Stimulated activated CD8-positive, alpha-beta memory T cell treated with anti-CD3 and anti-CD28 coated beads, Interleukin-4, amount 100 ng/mL, for 48 hours (primary cell): ENCODE results near the gene CEP41.

Experiments used
- DNase-seq: peaks from one replicate; pipeline ENCODE4 v3.0.0-alpha.2; 2020

Gene CEP41

DNA sequence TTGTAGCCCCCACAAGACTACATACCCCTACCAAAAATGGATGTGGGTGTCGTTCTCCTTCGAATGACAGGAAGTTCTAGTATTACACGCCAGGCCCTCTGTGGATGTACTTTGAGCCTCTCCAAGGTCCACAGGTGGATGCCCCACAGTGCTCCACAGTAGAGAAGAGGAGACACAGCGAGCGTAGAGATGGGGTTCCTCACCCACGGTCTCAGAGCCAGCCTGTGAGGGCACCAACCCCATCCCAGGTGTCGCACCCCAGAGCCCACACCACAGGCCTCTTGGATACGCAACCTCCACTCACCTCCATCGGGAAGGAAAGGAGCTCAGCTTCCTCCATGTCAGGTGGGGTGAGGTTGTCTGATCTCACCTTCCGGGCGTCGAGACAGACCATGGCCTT, 93.9 kb downstream of the CEP41 start:
- DNase-seq: no peak

DNA sequence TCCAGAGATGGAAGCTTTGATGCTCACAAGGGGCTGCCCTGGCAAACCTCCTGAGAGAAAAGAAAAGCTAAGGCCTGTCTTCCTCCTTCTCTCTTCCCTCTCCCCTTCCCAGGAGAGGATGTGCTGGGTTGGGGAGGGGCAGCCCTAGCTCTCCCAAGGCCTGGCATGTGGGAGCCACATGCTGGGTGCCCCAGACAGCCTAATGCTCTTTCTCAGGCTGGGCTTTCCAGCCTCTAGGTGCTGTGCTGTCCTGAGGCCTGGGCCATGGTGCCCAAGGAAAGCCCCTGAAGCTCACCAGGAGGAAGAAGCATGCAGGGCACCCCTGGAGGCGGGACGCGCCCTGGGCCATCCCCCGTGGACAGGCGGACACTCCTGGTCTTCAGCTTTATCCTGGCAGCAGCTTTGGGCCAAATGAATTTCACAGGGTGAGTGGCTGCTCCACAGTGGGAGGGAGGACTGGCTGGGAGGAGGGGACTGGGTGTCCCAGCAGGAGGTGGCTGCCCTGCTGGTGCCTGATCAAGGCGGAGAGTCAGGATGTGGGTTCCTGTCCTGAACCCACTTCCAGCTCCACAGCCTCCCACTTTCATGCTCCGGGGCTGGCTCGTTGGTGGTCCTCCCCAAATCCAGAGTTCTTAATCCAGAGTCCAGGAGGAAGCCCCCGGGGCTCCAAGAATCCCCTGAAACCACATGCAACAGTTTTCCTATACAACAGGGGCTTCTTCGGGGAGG, 94.5 kb downstream of the CEP41 start:
- DNase-seq: no peak

DNA sequence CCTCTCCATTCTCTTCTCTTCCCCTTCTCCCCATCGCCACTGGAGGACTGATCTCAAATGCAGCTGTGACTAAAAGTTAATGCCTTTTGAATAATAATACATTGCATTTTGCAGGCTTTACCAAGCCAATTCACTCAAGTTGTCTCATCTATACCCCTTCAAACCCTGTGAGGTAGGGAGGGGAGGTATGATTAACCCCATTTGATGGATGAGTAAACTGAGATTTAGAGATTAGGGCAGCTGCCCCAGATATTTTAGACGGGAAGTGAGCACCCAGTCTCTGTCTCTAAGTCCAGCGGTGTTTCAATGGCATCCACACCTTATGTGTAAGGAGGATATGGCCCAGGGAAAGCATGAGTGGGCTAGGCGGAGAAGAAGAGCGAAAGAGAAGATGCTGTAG, 95.1 kb downstream of the CEP41 start:
- DNase-seq: no peak

DNA sequence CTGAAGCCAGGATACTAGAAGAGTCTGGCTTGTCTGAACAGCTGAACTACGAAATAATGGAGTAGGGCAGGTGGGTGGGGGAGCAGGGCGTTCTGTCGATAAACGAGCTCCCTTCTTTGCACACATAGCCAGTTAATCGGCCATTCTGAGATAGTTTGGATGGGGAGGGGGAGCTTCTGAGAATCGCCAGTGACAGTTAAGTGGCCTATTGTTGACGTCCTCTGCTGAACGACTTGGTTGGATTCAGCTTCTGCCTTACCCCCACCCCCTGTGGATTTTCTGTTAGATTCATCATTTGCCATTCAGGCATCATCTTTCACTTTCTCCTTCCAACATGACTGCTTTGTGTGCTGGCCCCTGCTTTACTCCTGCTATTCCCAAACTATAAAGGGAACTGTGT, 95.7 kb downstream of the CEP41 start:
- no peak for DNase-seq

DNA sequence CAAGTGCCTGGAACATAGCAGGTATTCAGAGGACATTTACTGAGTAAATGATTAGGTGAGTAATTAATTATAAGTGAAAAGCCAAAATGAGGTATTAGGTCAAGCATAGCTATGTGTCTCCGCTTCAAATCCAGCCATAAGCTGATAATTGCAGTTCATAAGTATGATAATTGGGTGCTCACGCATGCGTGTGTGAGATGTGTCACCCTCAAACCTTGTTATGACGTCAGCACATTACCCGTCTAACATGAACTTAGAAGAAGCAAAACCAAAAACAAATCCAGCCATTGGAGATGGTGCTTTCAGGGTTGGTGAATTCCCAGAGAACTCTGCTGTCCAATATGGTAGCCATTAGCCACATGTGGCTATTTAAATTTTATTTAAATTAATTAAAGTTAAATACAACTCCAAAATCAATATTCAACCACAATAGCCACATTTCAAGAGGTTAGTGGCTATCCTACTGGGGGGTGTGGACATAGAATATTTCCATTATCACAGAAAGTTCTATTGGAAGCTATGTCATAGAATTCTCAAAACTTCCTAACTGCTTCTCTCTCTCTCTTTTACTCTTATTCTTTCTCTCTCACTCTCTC, 96.4 kb downstream of the CEP41 start, which contains the start of gene CPA5:
CPA5 (plus strand) TSS at position 546 of the 596 bp plus-strand sequence. CDS start 1,670 bp downstream, outside the sequence.
- DNase-seq: no peak
